ENCODE data around the gene NEDD9.

GRCh38 chr6:11224966-11225463, 7.5 kb downstream of the NEDD9 start:
- TF ChIP-seq CTCF (IDR thresholded peaks at IDR 0.05) = no peak
- TF ChIP-seq ZFX (IDR thresholded peaks at IDR 0.05; ENCODE audit: borderline replicate concordance) = no peak
